SK-N-SH (cell line): ENCODE measurements around the gene CLTCL1. TPM values are rescaled to one million over a fixed set of nuclear protein-coding genes. Genes with fewer than 3 reads are reported as not detected.

ENCODE experiments used
- CTCF ChIA-PET: fragments of 300-600, 350-600 bp; formaldehyde crosslinking; extraction: SDS; loops from one replicate; lab custom pipeline; 2021; lab: Yijun Ruan, JAX
- POLR2A ChIA-PET: fragments of 350-600 bp; sonication (Branson Sonifier 250); formaldehyde crosslinking; extraction: SDS; loops from one replicate; lab custom pipeline; 2020; ENCODE audit warnings: antibody characterized with exemption, inconsistent platforms; lab: Yijun Ruan, JAX
- DNase-seq: peaks from one replicate; pipeline ENCODE4 v3.0.0; 2012
- H2AFZ ChIP-seq: fragments of 200-600 bp; sonication (generic); 2 replicates; pipeline ENCODE4 v1.8.1; 2016; ENCODE audit warnings: antibody characterized with exemption, mild to moderate bottlenecking, low read depth
- H3F3A ChIP-seq: fragments of 200-600 bp; sonication (generic); replicated peaks from 2 replicates; pipeline ENCODE3; 2016; ENCODE audit warnings: antibody characterized with exemption, mild to moderate bottlenecking; ENCODE audit not compliant: insufficient read depth
- H3K27ac ChIP-seq, 2 experiments: fragments of 200-500 bp in 1 of 2; fragments of 200-600 bp in 1 of 2; sonication (Bioruptor generic) in 1 of 2; sonication (generic), shearing (Covaris generic) in 1 of 2; 2 replicates each; pipeline versions ENCODE4 v1.5.1 to v1.6.1; 2014 to 2016; ENCODE audit warnings: low read depth in 2 of 2, inconsistent platforms in 1 of 2, low read length in 1 of 2, mild to moderate bottlenecking in 1 of 2, mixed read lengths in 1 of 2
- H3K27me3 ChIP-seq: fragments of 200-600 bp; sonication (generic), shearing (Covaris generic); 2 replicates; pipeline ENCODE4 v1.6.1; 2016; ENCODE audit warnings: mixed run types; ENCODE audit not compliant: insufficient read depth
- H3K36me3 ChIP-seq, 2 experiments: fragments of 200-500 bp in 1 of 2; fragments of 200-600 bp in 1 of 2; sonication (Bioruptor generic) in 1 of 2; sonication (generic) in 1 of 2; replicated peaks in 1 of 2; 2 replicates each; pipeline versions ENCODE3 to v1.5.1; 2014 to 2016; ENCODE audit warnings: low read length in 1 of 2, mild to moderate bottlenecking in 1 of 2; ENCODE audit not compliant: insufficient read depth in 2 of 2, control insufficient read depth in 1 of 2
- H3K4me1 ChIP-seq, 2 experiments: fragments of 200-500 bp in 1 of 2; fragments of 200-600 bp in 1 of 2; sonication (Bioruptor generic) in 1 of 2; sonication (generic), shearing (Covaris generic) in 1 of 2; 2 replicates each; pipeline versions ENCODE4 v1.5.1 to v1.6.1; 2014 to 2016; ENCODE audit warnings: low read depth in 1 of 2, low read length in 1 of 2, mixed run types in 1 of 2; ENCODE audit not compliant: insufficient read depth in 2 of 2, control insufficient read depth in 1 of 2
- H3K4me2 ChIP-seq: fragments of 200-600 bp; sonication (generic), shearing (Covaris generic); 2 replicates; pipeline ENCODE4 v1.6.1; 2017; ENCODE audit warnings: mixed run types
- H3K4me3 ChIP-seq, 2 experiments: fragments of 200-500 bp in 1 of 2; fragments of 200-600 bp in 1 of 2; sonication (Bioruptor generic) in 1 of 2; sonication (generic), shearing (Covaris generic) in 1 of 2; 2 replicates each; pipeline versions ENCODE4 v1.5.1 to v1.8.1; 2014 to 2016; ENCODE audit warnings: low read depth in 2 of 2, inconsistent platforms in 1 of 2, low read length in 1 of 2, mild to moderate bottlenecking in 1 of 2, mixed read lengths in 1 of 2, moderate library complexity in 1 of 2
- H3K79me2 ChIP-seq: fragments of 200-600 bp; sonication (generic); 2 replicates; pipeline ENCODE4 v1.8.1; 2017; ENCODE audit warnings: mild to moderate bottlenecking; ENCODE audit not compliant: insufficient read depth
- H3K9ac ChIP-seq: fragments of 200-600 bp; sonication (generic); 2 replicates; pipeline ENCODE4 v1.6.1; 2017; ENCODE audit warnings: mixed run types
- H3K9me2 ChIP-seq: fragments of 200-600 bp; sonication (generic); 2 replicates; pipeline ENCODE4 v1.6.1; 2017; ENCODE audit warnings: mixed run types
- H3K9me3 ChIP-seq: fragments of 200-600 bp; sonication (generic); 2 replicates; pipeline ENCODE4 v1.6.1; 2017; ENCODE audit warnings: mixed run types, mild to moderate bottlenecking, moderate library complexity
- H4K20me1 ChIP-seq: fragments of 200-600 bp; sonication (generic); 2 replicates; pipeline ENCODE4 v1.6.1; 2017; ENCODE audit warnings: mild to moderate bottlenecking, mixed run types; ENCODE audit not compliant: insufficient read depth
- CHD2 ChIP-seq: fragments of 150-350 bp; IDR thresholded peaks from 2 replicates; pipeline ENCODE4 v1.6.1; 2018; ENCODE audit warnings: low read length; ENCODE audit not compliant: partially characterized antibody
- CTCF ChIP-seq: fragments of 200-600 bp; sonication (generic); IDR thresholded peaks from 2 replicates; pipeline ENCODE4 v1.6.1; 2017; ENCODE audit warnings: antibody characterized with exemption, mild to moderate bottlenecking, moderate library complexity
- ELF1 ChIP-seq: IDR thresholded peaks from 2 replicates; pipeline ENCODE4 v1.4.0; 2012
- FOSL2 ChIP-seq: IDR thresholded peaks from 2 replicates; pipeline ENCODE4 v1.4.0; 2012; ENCODE audit warnings: low read depth, mild to moderate bottlenecking, moderate library complexity, borderline replicate concordance
- FOXM1 ChIP-seq: IDR thresholded peaks from 2 replicates; pipeline ENCODE4 v1.4.0; 2012; ENCODE audit warnings: low read depth, mild to moderate bottlenecking
- JUND ChIP-seq: IDR thresholded peaks from 2 replicates; pipeline ENCODE4 v1.4.0; 2012
- MXI1 ChIP-seq: IDR thresholded peaks from 2 replicates; pipeline ENCODE4 v1.6.1; 2012; ENCODE audit warnings: mild to moderate bottlenecking, low read depth, low read length, improper control_type of control experiment
- NRF1 ChIP-seq: IDR thresholded peaks from 2 replicates; pipeline ENCODE4 v1.6.1; 2012; ENCODE audit warnings: low read depth, mild to moderate bottlenecking, low read length
- PBX3 ChIP-seq: IDR thresholded peaks from 2 replicates; pipeline ENCODE4; 2012
- POLR2AphosphoS5 ChIP-seq: IDR thresholded peaks from 2 replicates; pipeline ENCODE4 v1.6.1; 2012; ENCODE audit warnings: low read depth, low read length
- RAD21 ChIP-seq: IDR thresholded peaks from 2 replicates; pipeline ENCODE4 v1.6.1; 2012; ENCODE audit warnings: mild to moderate bottlenecking, low read length
- SMC3 ChIP-seq: IDR thresholded peaks from 2 replicates; pipeline ENCODE4 v1.6.1; 2012; ENCODE audit warnings: low read depth, low read length, improper control_type of control experiment
- TAF1 ChIP-seq: IDR thresholded peaks from 2 replicates; pipeline ENCODE4 v1.6.1; 2012; ENCODE audit warnings: low read depth, mild to moderate bottlenecking, low read length, moderate library complexity, borderline replicate concordance
- TEAD4 ChIP-seq: IDR thresholded peaks from 2 replicates; pipeline ENCODE4 v1.4.0; 2012; ENCODE audit warnings: mild to moderate bottlenecking, borderline replicate concordance; ENCODE audit not compliant: insufficient read depth
- YY1 ChIP-seq: IDR thresholded peaks from 2 replicates; pipeline ENCODE4 v1.4.0; 2012; ENCODE audit warnings: low read depth, mild to moderate bottlenecking
- ZBTB33 ChIP-seq: IDR thresholded peaks from 2 replicates; pipeline ENCODE4 v1.4.0; 2012; ENCODE audit warnings: low read depth, borderline replicate concordance
- WGBS: methylation state at CpG from one replicate; pipeline ENCODE4 v1.1.6; 2017; ENCODE audit warnings: low lambda C conversion rate; 5-methylcytosine and 5-hydroxymethylcytosine counted together
- polyA plus RNA-seq, 3 experiments: library from polyadenylated mRNA; depleted of rRNA; stranded (reverse); fragments of >200 nt; gene quantifications; 2 replicates each; pipeline ENCODE4 v1.2.3, GENCODE V29; 2012
- TF ChIP-seq, protein P1 (sequence below): IDR thresholded peaks from 2 replicates; pipeline ENCODE4 v1.6.1; 2012; ENCODE audit warnings: mild to moderate bottlenecking, low read depth, low read length, moderate library complexity
- TF ChIP-seq, protein P2 (sequence below): fragments of 150-350 bp; IDR thresholded peaks from 2 replicates; pipeline ENCODE4 v1.6.1; 2016; ENCODE audit warnings: mild to moderate bottlenecking, low read depth, low read length

The CLTCL1 gene
- polyA plus RNA-seq, 1 of the 3 experiments (the other 2 are of a cell fraction), result 6.7 TPM

- POLR2A ChIA-PET, result no interaction called here
- WGBS, result 95% methylated on average over 7 of the region's 9 CpGs
These were observed 152.5 kb downstream of the CLTCL1 start for GRCh38 chr22:19139001-19139356.

DNA sequence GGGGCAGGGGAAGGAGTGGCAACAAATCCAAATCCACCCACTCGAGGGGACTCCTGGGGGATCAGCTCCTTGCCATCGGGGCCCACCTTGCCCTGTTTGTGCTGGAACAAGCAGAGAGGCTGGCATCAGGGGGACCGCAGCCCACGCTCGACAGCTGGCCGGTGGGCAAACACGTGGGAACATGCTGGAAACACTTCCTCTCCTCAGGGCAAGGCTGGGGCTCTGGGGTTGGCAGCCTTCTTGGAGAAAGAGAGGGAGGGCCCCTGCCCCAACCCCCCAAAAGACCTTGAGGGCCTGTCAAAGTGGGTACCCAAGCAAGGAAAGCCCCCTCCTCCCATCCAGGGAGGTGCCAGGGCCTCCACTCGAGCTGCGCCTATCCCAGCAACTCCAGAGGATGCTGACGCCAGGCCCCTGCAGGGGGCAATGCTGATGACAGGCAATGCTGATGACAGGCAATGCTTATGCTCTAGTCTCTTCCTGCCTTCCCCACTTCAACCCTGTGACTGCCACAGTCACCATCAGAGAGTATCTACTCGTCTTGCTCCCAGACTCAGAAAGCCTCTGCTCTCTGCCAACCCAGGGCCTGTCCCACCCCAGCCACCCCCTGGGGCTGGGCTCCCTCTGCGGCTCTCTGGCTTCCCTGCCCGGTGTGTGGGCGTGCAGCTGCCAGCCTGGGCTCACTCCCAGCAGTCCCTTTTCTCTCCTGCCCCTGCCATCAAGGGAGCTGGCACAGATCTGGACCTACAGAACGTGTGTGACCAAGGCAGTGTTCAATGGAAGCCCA, 153.1 kb downstream of the CLTCL1 start:
- 89% methylated on average over 6 of the region's 15 CpGs for WGBS
- no peak overlapping the region for H3K4me2 ChIP-seq
- H3K9ac ChIP-seq, result no peak overlapping the region
- H3K9me2 ChIP-seq, result no peaks in the 10 kb centered on the region
- CTCF ChIA-PET, result no interaction called here
- H3K27ac ChIP-seq, result no peak overlapping the region
- peaks cover 18 to 75% of the 10 kb centered on the region in 2 experiments for H3K36me3 ChIP-seq
- DNase-seq, result no peak
- POLR2A ChIA-PET, result no interaction called here
- H3K79me2 ChIP-seq, result peaks cover 16% of the 10 kb centered on the region
- no peak overlapping the region for H3K4me3 ChIP-seq
- no peaks in the 10 kb centered on the region for H4K20me1 ChIP-seq
- H3F3A ChIP-seq, result no peaks in the 10 kb centered on the region
- H3K27me3 ChIP-seq, result no peaks in the 10 kb centered on the region
- H3K4me1 ChIP-seq, result peaks cover 2 to 4% of the 10 kb centered on the region in 2 experiments; a peak in 3 of 4 replicates
- H3K9me3 ChIP-seq, result no peaks in the 10 kb centered on the region
- H2AFZ ChIP-seq, result no peak overlapping the region
- TF ChIP-seq PBX3, result no peak
- TF ChIP-seq POLR2AphosphoS5, result no peak
- TF ChIP-seq CTCF, result no peak
- TF ChIP-seq MXI1, result no peak
- TF ChIP-seq NRF1, result no peak
- no peak for TF ChIP-seq CHD2
- no peak for TF ChIP-seq SMC3
- TF ChIP-seq ZBTB33, result no peak
- TF ChIP-seq, protein P1, sequence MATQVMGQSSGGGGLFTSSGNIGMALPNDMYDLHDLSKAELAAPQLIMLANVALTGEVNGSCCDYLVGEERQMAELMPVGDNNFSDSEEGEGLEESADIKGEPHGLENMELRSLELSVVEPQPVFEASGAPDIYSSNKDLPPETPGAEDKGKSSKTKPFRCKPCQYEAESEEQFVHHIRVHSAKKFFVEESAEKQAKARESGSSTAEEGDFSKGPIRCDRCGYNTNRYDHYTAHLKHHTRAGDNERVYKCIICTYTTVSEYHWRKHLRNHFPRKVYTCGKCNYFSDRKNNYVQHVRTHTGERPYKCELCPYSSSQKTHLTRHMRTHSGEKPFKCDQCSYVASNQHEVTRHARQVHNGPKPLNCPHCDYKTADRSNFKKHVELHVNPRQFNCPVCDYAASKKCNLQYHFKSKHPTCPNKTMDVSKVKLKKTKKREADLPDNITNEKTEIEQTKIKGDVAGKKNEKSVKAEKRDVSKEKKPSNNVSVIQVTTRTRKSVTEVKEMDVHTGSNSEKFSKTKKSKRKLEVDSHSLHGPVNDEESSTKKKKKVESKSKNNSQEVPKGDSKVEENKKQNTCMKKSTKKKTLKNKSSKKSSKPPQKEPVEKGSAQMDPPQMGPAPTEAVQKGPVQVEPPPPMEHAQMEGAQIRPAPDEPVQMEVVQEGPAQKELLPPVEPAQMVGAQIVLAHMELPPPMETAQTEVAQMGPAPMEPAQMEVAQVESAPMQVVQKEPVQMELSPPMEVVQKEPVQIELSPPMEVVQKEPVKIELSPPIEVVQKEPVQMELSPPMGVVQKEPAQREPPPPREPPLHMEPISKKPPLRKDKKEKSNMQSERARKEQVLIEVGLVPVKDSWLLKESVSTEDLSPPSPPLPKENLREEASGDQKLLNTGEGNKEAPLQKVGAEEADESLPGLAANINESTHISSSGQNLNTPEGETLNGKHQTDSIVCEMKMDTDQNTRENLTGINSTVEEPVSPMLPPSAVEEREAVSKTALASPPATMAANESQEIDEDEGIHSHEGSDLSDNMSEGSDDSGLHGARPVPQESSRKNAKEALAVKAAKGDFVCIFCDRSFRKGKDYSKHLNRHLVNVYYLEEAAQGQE, result no peak
- TF ChIP-seq ELF1, result no peak
- TF ChIP-seq JUND, result no peak
- TF ChIP-seq FOXM1, result no peak
- TF ChIP-seq, protein P2, sequence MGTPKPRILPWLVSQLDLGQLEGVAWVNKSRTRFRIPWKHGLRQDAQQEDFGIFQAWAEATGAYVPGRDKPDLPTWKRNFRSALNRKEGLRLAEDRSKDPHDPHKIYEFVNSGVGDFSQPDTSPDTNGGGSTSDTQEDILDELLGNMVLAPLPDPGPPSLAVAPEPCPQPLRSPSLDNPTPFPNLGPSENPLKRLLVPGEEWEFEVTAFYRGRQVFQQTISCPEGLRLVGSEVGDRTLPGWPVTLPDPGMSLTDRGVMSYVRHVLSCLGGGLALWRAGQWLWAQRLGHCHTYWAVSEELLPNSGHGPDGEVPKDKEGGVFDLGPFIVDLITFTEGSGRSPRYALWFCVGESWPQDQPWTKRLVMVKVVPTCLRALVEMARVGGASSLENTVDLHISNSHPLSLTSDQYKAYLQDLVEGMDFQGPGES, result no peak
- no peak for TF ChIP-seq RAD21
- TF ChIP-seq TAF1, result no peak
- no peak for TF ChIP-seq FOSL2
- no peak for TF ChIP-seq YY1

More at GRCh38 chr22:19139001-19139356, 152.5 kb downstream of the CLTCL1 start:
- Histone ChIP-seq H3K4me1 (peaks cover 4 to 8% of the 10 kb centered on the region in 2 experiments; a peak in 3 of 4 replicates), H3K9me2 (no peaks in the 10 kb centered on the region), H3K4me2 (no peak overlapping the region), H3K9ac (no peak overlapping the region), H3F3A (no peaks in the 10 kb centered on the region), H2AFZ (no peak overlapping the region), H3K9me3 (no peaks in the 10 kb centered on the region), H3K4me3 (no peak overlapping the region), H3K79me2 (peaks cover 22% of the 10 kb centered on the region), H3K27me3 (no peaks in the 10 kb centered on the region), H3K36me3 (peaks cover 18 to 70% of the 10 kb centered on the region in 2 experiments), H4K20me1 (no peaks in the 10 kb centered on the region), H3K27ac (no peak overlapping the region)
- CTCF ChIA-PET, result no interaction called here
- no peak for TF ChIP-seq TEAD4
- DNase-seq, result no peak
